Panc1 (cell line): Measurements from ENCODE around the gene RASSF5.

Source experiments
- TF ChIP-seq, protein P1 (sequence below): fragments of 450-650 bp; IDR thresholded peaks from 2 replicates; pipeline ENCODE4 v1.5.1; 2017; ENCODE audit warnings: mild to moderate bottlenecking
- TF ChIP-seq, protein P2 (sequence below), 2 experiments: IDR thresholded peaks; 2 replicates each; pipeline ENCODE4 v1.6.1; 2011 to 2012; ENCODE audit warnings: low read depth in 2 of 2, control low read depth in 1 of 2, low read length in 1 of 2, mild to moderate bottlenecking in 1 of 2, moderate library complexity in 1 of 2; ENCODE audit not compliant: insufficient read depth in 1 of 2

DNA sequence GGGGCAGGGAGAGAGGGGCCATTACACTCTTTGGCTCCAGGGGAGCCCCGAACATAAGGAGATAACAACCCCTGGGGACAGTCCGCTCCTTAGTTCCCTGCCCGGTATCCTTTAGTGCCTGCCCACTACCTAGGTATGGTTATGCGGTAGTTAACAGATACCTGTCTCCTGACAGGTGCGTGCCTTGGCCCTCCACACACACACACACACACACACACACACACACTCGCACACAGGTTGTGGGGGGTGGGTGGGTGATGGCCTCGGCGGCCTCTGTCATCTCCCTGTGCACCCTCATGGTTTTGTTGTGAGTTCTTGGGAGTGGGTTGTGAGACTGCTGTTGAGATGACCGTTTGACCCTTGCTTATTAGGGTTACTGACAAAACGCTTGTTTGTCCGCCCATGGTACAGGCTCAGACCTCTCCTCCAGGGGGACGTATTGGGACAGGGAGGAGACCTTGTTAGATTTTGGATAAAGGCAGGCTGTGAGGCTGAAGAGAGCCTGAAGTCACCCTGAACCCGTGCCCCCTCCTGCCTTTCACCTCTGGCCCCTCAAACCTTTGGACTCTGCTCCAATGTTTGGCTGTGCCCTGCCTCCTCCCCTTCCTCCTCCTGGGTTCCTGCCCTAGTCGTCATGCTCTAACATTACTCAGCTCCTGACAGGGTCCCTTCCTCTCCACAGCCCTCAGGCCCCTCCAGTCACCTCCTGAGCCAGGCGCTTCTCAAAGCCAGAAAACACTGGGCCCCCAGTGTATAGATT lies 979 bp downstream of the RASSF5 start:
- TF ChIP-seq, protein P1, sequence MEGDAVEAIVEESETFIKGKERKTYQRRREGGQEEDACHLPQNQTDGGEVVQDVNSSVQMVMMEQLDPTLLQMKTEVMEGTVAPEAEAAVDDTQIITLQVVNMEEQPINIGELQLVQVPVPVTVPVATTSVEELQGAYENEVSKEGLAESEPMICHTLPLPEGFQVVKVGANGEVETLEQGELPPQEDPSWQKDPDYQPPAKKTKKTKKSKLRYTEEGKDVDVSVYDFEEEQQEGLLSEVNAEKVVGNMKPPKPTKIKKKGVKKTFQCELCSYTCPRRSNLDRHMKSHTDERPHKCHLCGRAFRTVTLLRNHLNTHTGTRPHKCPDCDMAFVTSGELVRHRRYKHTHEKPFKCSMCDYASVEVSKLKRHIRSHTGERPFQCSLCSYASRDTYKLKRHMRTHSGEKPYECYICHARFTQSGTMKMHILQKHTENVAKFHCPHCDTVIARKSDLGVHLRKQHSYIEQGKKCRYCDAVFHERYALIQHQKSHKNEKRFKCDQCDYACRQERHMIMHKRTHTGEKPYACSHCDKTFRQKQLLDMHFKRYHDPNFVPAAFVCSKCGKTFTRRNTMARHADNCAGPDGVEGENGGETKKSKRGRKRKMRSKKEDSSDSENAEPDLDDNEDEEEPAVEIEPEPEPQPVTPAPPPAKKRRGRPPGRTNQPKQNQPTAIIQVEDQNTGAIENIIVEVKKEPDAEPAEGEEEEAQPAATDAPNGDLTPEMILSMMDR = no peak
- TF ChIP-seq, protein P2, sequence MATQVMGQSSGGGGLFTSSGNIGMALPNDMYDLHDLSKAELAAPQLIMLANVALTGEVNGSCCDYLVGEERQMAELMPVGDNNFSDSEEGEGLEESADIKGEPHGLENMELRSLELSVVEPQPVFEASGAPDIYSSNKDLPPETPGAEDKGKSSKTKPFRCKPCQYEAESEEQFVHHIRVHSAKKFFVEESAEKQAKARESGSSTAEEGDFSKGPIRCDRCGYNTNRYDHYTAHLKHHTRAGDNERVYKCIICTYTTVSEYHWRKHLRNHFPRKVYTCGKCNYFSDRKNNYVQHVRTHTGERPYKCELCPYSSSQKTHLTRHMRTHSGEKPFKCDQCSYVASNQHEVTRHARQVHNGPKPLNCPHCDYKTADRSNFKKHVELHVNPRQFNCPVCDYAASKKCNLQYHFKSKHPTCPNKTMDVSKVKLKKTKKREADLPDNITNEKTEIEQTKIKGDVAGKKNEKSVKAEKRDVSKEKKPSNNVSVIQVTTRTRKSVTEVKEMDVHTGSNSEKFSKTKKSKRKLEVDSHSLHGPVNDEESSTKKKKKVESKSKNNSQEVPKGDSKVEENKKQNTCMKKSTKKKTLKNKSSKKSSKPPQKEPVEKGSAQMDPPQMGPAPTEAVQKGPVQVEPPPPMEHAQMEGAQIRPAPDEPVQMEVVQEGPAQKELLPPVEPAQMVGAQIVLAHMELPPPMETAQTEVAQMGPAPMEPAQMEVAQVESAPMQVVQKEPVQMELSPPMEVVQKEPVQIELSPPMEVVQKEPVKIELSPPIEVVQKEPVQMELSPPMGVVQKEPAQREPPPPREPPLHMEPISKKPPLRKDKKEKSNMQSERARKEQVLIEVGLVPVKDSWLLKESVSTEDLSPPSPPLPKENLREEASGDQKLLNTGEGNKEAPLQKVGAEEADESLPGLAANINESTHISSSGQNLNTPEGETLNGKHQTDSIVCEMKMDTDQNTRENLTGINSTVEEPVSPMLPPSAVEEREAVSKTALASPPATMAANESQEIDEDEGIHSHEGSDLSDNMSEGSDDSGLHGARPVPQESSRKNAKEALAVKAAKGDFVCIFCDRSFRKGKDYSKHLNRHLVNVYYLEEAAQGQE (IDR thresholded peaks at IDR 0.05; ENCODE audit: insufficient read depth in 1 of 2, low read depth in 2 of 2, low read length in 1 of 2) = no peak
